ENCODE measurements around the gene GPR157.
"Not testable (repeated sequence)": the region's sequence is repeated elsewhere in the genome, so short reads cannot be mapped to it uniquely, and the experiment has no call there.

Gene GPR157

GRCh38 chr1:9119745-9120144 lies 9.2 kb downstream of the GPR157 start:
- DNase-seq (ENCODE audit: low read depth in 1 of 2, low spot score in 1 of 2), result no peak

- DNase-seq (ENCODE audit: low read depth in 1 of 2, low spot score in 1 of 2), result no peak
Measured at GRCh38 chr1:9118186-9118585, 10.7 kb downstream of the GPR157 start.

- no peak for DNase-seq (ENCODE audit: low read depth in 1 of 2, low spot score in 1 of 2)
Measured at GRCh38 chr1:9115351-9116205, 13.3 kb downstream of the GPR157 start.

GRCh38 chr1:9112961-9113880 lies 15.7 kb downstream of the GPR157 start:
- DNase-seq (ENCODE audit: low read depth in 1 of 2, low spot score in 1 of 2), result no peak

- no peak for DNase-seq (ENCODE audit: low read depth in 1 of 2, low spot score in 1 of 2)
Measured at GRCh38 chr1:9111957-9112356, 16.9 kb downstream of the GPR157 start.

GRCh38 chr1:9111357-9111691 lies 17.6 kb downstream of the GPR157 start:
- no peak for DNase-seq (ENCODE audit: low read depth in 1 of 2, low spot score in 1 of 2)

GRCh38 chr1:9110669-9111356 lies 18.1 kb downstream of the GPR157 start:
- peak; percentile 67 to 73 for DNase-seq (ENCODE audit: low read depth in 1 of 2, low spot score in 1 of 2)

GRCh38 chr1:9108056-9108665 lies 20.7 kb downstream of the GPR157 start:
- DNase-seq (ENCODE audit: low read depth in 1 of 2, low spot score in 1 of 2), result no peak

- DNase-seq (ENCODE audit: low read depth in 1 of 2, low spot score in 1 of 2), result no peak
Measured at GRCh38 chr1:9107136-9107535, 21.8 kb downstream of the GPR157 start.

- no peak for DNase-seq (ENCODE audit: low read depth in 1 of 2, low spot score in 1 of 2)
Measured at GRCh38 chr1:9106286-9106685, 22.6 kb downstream of the GPR157 start.

- no peak for DNase-seq (ENCODE audit: low read depth in 1 of 2, low spot score in 1 of 2)
Measured at GRCh38 chr1:9105336-9105867, 23.5 kb downstream of the GPR157 start.

- DNase-seq (ENCODE audit: low read depth in 1 of 2, low spot score in 1 of 2), result no peak
Measured at GRCh38 chr1:9101510-9102146, 27.3 kb downstream of the GPR157 start.

- no peak for DNase-seq (ENCODE audit: low read depth in 1 of 2, low spot score in 1 of 2)
Measured at GRCh38 chr1:9100471-9101043, 28.3 kb downstream of the GPR157 start.

- DNase-seq (ENCODE audit: low read depth in 1 of 2, low spot score in 1 of 2), result no peak
Measured at GRCh38 chr1:9099555-9099954, 29.3 kb downstream of the GPR157 start.

- DNase-seq (ENCODE audit: low read depth in 1 of 2, low spot score in 1 of 2), result no peak
Measured at GRCh38 chr1:9097947-9098705, 30.8 kb downstream of the GPR157 start.

- DNase-seq (ENCODE audit: low read depth in 1 of 2, low spot score in 1 of 2), result no peak
Measured at GRCh38 chr1:9095818-9096217, 33.1 kb downstream of the GPR157 start.

- DNase-seq (ENCODE audit: low read depth in 1 of 2, low spot score in 1 of 2), result not testable (repeated sequence)
Measured at GRCh38 chr1:9093996-9094595, 34.8 kb downstream of the GPR157 start.

GRCh38 chr1:9093581-9093980 lies 35.3 kb downstream of the GPR157 start:
- no peak for DNase-seq (ENCODE audit: low read depth in 1 of 2, low spot score in 1 of 2)

GRCh38 chr1:9093091-9093490 lies 35.8 kb downstream of the GPR157 start:
- no peak for DNase-seq (ENCODE audit: low read depth in 1 of 2, low spot score in 1 of 2)
